OCI-LY1 (cell line): ENCODE data around the gene FAM174A.

Source experiments
- EZH2 ChIP-seq: fragments of 200-600 bp; sonication (generic), shearing (Covaris generic); IDR thresholded peaks from 2 replicates; pipeline ENCODE4 v1.8.0; 2017; ENCODE audit warnings: borderline replicate concordance, mixed run types, mild to moderate bottlenecking, antibody characterized with exemption, low read length, moderate library complexity, mixed read lengths
- TF ChIP-seq, protein P1 (sequence below): fragments of 200-600 bp; sonication (generic), shearing (Covaris generic); IDR thresholded peaks from 2 replicates; pipeline ENCODE4 v1.5.1; 2017; ENCODE audit warnings: mild to moderate bottlenecking, antibody characterized with exemption, low read length, moderate library complexity, mixed read lengths

DNA sequence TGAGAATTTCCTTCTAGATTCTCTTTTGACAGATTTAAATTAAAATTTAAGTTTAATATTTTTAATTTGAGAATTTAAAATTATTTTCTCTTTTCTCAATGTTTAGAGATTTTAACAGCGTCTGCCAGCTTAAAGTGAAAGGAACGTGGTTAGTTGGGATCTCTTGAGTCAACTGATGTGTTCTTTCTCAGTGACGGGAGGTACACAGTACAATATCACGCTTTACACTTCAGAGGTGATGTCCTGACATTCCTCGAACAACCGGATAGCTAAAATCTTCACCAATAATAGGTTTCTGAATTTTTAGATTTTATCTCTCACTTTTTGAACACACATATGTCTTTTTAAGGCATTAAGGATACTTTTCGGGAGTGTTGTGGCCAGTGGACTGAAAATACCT is 81.1 kb downstream of the FAM174A start:
- TF ChIP-seq, protein P1, sequence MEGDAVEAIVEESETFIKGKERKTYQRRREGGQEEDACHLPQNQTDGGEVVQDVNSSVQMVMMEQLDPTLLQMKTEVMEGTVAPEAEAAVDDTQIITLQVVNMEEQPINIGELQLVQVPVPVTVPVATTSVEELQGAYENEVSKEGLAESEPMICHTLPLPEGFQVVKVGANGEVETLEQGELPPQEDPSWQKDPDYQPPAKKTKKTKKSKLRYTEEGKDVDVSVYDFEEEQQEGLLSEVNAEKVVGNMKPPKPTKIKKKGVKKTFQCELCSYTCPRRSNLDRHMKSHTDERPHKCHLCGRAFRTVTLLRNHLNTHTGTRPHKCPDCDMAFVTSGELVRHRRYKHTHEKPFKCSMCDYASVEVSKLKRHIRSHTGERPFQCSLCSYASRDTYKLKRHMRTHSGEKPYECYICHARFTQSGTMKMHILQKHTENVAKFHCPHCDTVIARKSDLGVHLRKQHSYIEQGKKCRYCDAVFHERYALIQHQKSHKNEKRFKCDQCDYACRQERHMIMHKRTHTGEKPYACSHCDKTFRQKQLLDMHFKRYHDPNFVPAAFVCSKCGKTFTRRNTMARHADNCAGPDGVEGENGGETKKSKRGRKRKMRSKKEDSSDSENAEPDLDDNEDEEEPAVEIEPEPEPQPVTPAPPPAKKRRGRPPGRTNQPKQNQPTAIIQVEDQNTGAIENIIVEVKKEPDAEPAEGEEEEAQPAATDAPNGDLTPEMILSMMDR: no peak
- TF ChIP-seq EZH2: no peak
